HFFc6 (cell line): ENCODE results near the gene CLCNKA. TPM values are rescaled to one million over a fixed set of nuclear protein-coding genes. Genes with fewer than 3 reads are reported as not detected.
"Not testable (repeated sequence)": the region's sequence is repeated elsewhere in the genome, so short reads cannot be mapped to it uniquely, and the experiment has no call there.

Experiments
- DNase-seq: peaks from one replicate; pipeline ENCODE4 v3.0.0-alpha.2; 2018
- H3K27ac Mint-ChIP-seq: 2 replicates; pipeline ENCODE4 v1.8.0; 2020; ENCODE audit warnings: mild to moderate bottlenecking, mixed read lengths
- H3K27me3 Mint-ChIP-seq: 2 replicates; pipeline ENCODE4 v1.8.0; 2021; ENCODE audit warnings: mild to moderate bottlenecking, moderate library complexity, mixed read lengths; ENCODE audit not compliant: insufficient read depth
- H3K36me3 Mint-ChIP-seq: 2 replicates; pipeline ENCODE4 v1.8.0; 2021; ENCODE audit warnings: low read depth, mixed read lengths
- H3K4me1 Mint-ChIP-seq: 2 replicates; pipeline ENCODE4 v1.8.0; 2020; ENCODE audit warnings: low read depth, mixed read lengths
- H3K4me3 Mint-ChIP-seq: 2 replicates; pipeline ENCODE4 v1.8.0; 2020; ENCODE audit warnings: mild to moderate bottlenecking, moderate library complexity, mixed read lengths
- H3K9me3 Mint-ChIP-seq: 2 replicates; pipeline ENCODE4 v1.8.0; 2020; ENCODE audit warnings: mild to moderate bottlenecking, mixed read lengths
- CTCF ChIP-seq: fragments of 200-600 bp; sonication (generic); IDR thresholded peaks from 2 replicates; pipeline ENCODE4 v1.5.0; 2021; ENCODE audit warnings: antibody characterized with exemption, mild to moderate bottlenecking
- total RNA-seq, 6 experiments: library from RNA; stranded (reverse); fragmentation: NEBNext Ultra II Directional; extraction: Animal tissue kit (Norgen Biotek cat#: 25700); gene quantifications; 2 replicates in 1 of 6; 3 replicates in 5 of 6; pipeline ENCODE4 v1.2.3, GENCODE V29; 2021

Gene CLCNKA
- total RNA-seq, 6 experiments from 2014 or later = not detected

- H3K27ac Mint-ChIP-seq = peak overlapping the region; percentile 73
- no peaks in the 10 kb centered on the region for H3K36me3 Mint-ChIP-seq
- DNase-seq = no peak
- H3K27me3 Mint-ChIP-seq = peaks cover 1% of the 10 kb centered on the region
- no peak overlapping the region for H3K4me3 Mint-ChIP-seq
- H3K4me1 Mint-ChIP-seq = peaks cover 36% of the 10 kb centered on the region
- TF ChIP-seq CTCF = no peak
- H3K9me3 Mint-ChIP-seq = no peaks in the 10 kb centered on the region
Measured at GRCh38 chr1:16020325-16020724, 1.5 kb upstream of the CLCNKA start.

GRCh38 chr1:16020878-16021277 lies 958 bp upstream of the CLCNKA start:
- H3K4me3 Mint-ChIP-seq, H3K36me3 Mint-ChIP-seq, H3K9me3 Mint-ChIP-seq, H3K27me3 Mint-ChIP-seq, DNase-seq: not testable (repeated sequence)
- Mint-ChIP-seq H3K4me1 (peaks cover 35% of the 10 kb centered on the region), H3K27ac (peak overlapping the region; percentile 45; the same call in 1 of the 2 replicates)

GRCh38 chr1:16022393-16022792 lies 557 bp downstream of the CLCNKA start:
- Mint-ChIP-seq H3K9me3 (no peaks in the 10 kb centered on the region), H3K27me3 (no peaks in the 10 kb centered on the region; the same call in 1 of the 2 replicates), H3K4me1 (peaks cover 35% of the 10 kb centered on the region), H3K4me3 (no peak overlapping the region), H3K36me3 (no peaks in the 10 kb centered on the region), H3K27ac (no peak overlapping the region)
- TF ChIP-seq CTCF = no peak
- no peak for DNase-seq

- no peak for DNase-seq
- peaks cover 1% of the 10 kb centered on the region; the same call in 1 of the 2 replicates for H3K27me3 Mint-ChIP-seq
- H3K36me3 Mint-ChIP-seq = no peaks in the 10 kb centered on the region
- TF ChIP-seq CTCF = no peak
- H3K4me3 Mint-ChIP-seq = no peak overlapping the region
- H3K27ac Mint-ChIP-seq = no peak overlapping the region
- peaks cover 27% of the 10 kb centered on the region for H3K4me1 Mint-ChIP-seq
- no peaks in the 10 kb centered on the region for H3K9me3 Mint-ChIP-seq
Measured at GRCh38 chr1:16023050-16023653, 1.3 kb downstream of the CLCNKA start.

GRCh38 chr1:16026302-16026701 lies 4.5 kb downstream of the CLCNKA start:
- not testable (repeated sequence) for H3K4me3 Mint-ChIP-seq, H3K27ac Mint-ChIP-seq, DNase-seq, H3K9me3 Mint-ChIP-seq, H3K4me1 Mint-ChIP-seq, H3K36me3 Mint-ChIP-seq, H3K27me3 Mint-ChIP-seq

GRCh38 chr1:16026723-16027484 lies 5.1 kb downstream of the CLCNKA start:
- H3K27ac Mint-ChIP-seq = no peak overlapping the region

More at GRCh38 chr1:16026723-16027484, 5.1 kb downstream of the CLCNKA start:
- H3K4me3 Mint-ChIP-seq = no peak overlapping the region
- H3K27me3 Mint-ChIP-seq = peaks cover 3% of the 10 kb centered on the region
- H3K4me1 Mint-ChIP-seq = no peaks in the 10 kb centered on the region
- H3K9me3 Mint-ChIP-seq = no peaks in the 10 kb centered on the region
- no peaks in the 10 kb centered on the region for H3K36me3 Mint-ChIP-seq
- no peak for DNase-seq
- TF ChIP-seq CTCF = no peak
